ENCODE measurements around the gene SLC40A1.

SLC40A1 gene

DNA sequence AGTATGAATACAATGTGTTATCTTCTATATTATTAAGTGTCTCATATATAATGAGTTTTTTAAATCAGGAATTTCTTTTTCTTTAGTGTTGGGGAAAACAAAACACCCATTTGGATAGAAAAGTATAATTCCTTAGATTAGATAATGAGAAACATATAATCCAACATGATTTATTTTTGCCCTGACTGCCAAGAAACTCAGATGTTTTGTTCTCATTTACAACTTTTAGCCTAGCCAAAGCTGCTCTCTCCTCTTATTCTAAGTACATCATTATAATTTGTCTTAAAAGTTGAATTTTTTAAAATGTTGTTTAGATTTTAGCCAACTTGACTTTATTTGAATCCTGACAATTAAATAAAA lies 68.6 kb downstream of the SLC40A1 start:
- no peak for DNase-seq (ENCODE audit: low spot score)

DNA sequence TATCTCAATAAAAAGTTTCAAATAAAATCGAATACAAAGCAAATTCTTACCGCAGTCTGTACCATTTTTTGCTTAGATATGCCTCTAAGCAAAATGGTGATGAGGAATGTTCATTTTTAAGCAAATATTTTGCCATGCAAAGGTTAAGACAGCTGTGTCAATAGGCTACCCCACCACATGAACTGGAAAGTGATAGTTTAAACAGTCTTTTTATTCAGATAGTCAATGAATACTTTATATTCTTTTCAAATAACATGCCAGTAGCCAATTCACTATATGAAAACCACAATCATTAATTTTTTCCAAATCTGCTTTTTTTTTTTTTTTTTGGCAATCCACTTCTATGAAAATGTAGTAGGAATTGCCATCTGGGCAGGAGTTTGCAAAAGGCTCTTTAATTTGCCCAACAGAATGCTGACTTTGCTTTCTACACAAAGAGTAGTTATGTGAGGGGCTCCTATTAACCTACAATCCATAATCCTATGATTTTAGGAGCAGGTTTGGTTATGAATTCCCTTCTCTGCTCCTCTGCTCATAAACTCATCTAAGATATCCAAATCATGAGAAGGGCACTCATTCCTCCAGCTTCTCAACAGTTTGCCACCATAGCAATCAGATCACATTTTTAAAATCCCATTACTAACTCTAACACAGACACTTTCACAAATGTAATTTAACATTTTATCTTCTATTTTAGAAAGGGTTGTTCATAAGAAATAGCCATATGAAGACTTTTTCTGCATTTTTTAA lies 69.2 kb downstream of the SLC40A1 start:
- DNase-seq (ENCODE audit: low spot score), result no peak
